Endometrium (tissue), 2 donors: ENCODE measurements around the gene MARK3.
"Not testable (repeated sequence)": the region's sequence is repeated elsewhere in the genome, so short reads cannot be mapped to it uniquely, and the experiment has no call there.

Source experiments
- FAIRE-seq: peaks from 2 replicates; lab custom pipeline; 2012; peaks lifted over from hg19 to GRCh38; lab: Jason Lieb, UNC
- donor health status: control.
- donor health status: control.

MARK3 gene

DNA sequence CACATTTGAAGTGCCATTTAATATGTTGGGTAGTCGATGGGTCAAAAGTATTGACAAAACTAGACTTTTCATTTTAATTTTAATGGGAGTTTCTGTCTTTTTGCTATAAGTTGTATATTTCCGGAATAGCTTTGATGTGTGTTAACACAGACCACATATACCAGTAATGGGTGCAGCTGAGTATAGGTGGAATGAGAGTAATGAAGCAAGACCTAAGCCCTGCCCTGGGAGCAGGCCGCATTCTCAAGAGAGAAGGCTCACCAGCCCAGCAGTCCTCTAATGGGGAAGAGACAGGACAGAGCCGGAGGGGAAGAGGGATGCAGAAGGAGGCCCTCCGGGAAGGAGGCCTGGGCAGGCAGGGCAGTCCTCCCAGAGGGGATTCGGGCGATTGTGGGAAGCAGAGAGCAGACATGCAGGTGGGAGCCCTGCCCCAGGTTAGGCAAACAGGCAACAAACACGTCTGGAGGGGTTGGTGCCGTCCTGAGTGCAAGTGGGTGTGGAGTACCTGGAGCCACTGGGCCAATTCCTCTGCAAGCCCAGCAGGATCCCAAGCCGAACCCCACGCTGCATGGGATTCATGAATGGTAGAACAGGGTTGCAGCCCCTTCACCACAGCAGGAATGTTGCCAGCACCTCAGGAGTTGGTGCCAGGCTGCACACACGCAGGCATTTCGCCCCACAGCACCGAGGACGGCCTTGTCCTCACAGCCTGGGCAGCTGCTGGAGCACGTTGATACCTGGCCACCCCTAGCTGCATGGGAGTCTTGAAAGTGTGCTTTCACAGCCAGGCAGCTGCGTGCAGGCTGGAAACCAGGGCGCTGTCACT, 129.6 kb downstream of the MARK3 start:
- FAIRE-seq, result no peak

DNA sequence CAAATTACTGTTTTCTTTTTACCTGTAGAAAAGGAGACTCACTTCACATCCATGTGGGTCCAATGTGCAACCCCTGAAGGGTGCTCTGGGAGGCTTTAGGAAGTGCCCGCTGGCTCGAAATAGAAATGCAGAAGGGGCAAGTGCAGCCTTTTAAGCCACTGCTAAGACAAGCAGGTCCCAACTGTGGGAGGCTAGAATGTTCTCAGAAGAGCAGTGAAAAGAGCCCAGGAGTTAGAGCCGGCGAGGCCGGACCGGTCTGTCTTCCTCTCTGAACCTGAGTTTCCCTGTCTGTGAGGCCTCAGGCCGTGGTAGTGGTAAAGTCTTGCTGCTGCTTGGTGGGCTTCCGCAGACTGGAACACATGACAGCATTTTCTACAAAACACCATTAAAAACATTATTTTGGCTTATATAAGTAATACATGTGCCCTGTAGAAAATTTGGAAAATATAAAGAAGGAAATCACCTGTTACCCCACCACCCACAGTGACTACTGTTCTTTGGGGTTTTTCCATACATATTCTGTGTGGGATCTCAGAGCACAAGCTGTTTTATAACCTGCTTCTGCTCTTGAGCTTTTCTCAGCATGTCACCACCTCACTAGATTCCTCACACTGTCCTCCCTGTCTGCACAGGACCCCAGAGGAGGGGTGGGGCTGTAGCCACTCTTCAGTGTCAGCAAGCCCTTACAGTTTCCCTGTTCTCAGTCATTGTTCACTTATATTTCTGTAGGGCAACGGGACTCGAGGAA, 131.4 kb downstream of the MARK3 start:
- FAIRE-seq, result no peak

DNA sequence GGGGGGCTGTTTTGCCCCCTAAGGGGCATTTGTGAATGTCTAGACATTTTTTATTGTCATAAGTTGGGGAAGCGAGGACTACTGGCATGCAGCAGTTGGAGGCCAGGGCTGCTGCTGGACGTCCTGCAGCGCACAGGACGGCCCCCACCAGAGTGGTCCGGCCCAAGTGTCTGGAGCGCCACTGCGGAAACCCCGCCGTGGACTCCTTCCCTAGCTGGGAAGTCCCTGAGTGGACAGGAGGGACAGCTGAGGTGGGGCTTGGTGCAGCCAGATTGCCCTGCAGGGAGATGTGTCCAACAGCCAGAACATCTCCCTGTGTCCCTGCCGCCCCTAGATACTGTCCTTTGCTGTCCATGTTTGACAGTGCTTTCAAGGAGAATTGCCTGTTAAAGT, 132.0 kb downstream of the MARK3 start:
- no peak for FAIRE-seq

DNA sequence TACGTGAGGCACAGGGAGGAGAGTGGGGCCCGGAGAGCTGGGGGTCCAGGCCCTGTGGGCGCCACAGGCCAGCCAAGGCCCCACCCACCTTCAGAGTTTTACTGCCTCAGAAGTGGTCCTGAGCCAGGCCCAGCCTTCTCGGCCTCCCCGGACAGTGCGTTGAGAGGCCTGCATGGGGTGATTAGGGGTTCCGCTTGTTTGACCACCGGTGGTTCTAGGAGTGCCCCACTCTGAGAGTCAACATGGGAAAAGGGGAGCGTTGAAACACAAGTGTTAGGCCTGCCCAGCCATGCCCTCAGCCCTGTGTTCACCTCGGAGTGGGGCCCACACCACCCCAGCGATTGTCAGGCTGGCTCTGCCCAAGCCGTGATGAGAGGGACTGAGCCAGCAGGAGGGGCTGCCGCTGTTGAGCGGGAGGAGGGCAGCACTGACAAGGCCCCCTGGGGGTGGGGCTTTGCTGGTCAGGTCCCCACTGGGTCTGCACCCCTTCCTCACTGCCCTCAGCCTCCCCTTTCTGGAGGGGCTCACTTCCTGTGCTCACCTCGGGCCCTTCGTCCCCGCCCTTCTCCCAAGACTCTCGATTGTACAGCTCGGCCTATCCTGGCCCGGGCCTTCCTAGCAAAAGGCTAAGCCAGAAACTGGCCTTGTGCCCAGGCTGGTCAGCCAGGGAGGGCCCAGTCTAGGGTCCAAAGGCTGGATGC, 132.7 kb downstream of the MARK3 start:
- FAIRE-seq, result no peak

DNA sequence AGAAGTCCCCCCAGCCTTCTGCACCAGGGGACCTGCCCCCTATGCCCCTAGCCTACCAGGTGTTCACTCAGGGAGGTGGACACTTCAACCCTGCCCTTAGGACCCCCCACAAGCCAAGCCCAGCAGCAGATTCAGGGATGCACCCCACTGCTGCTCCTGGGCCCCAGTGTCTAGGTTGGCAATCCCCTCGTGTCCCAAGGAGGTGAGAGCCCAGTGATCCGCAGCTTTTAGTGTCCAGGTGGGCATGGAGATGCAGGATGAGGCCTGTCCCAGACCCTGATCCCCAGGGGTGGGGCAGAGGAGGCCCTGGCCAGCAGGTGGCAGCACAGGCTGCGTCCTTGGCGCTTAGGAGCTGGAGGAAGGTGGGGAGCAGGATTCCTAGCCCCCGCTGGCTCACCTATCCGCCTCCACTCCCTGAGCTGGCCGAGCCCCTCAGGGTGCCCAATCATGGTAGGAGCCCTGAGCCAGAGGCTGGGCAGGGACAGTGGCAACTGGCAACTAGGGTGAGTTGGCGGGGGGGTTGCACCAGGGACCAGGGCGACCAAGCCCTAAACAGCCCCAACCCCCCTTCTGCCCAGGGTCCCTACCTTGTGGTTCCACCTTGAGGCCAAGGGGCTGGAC, 133.3 kb downstream of the MARK3 start:
- no peak for FAIRE-seq

DNA sequence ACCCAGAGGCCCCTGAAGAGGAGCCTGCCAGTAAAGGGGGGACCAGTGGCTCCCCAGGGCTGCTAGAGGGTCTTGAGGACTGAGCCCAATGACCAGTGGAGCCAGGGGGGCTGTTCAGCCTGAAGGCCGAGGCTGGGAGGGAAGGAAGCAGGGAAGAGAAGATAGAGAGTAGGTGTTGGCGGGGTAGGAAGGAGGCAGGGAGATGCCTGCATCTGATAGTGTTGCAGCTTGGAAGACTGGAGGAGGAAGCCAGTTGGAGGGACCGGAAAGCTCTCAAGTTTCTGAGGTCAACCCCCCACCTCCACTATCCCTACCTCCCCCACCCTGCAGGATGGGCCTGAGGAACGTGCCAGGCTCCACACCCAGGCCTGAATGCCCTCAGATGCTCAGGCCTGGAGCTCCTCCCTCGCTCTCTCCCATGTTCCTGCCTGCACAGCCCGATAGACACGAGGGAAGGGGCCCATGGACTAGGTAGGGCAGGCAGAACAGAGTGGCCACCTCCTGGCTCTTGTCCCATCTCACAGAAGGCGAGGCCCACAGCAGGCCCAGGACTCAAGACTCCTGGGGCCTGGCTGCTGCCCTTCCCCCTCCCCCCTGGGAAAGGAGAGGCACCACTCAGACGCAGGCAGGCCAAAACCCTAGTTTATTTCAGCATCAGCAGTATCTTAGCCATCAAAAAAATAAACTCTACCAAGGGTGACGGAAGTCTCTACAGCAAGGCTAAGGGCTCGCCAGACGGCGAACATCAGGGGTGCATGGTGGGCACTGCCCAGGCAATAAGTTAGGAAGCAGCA, 134.0 kb downstream of the MARK3 start:
- no peak for FAIRE-seq

DNA sequence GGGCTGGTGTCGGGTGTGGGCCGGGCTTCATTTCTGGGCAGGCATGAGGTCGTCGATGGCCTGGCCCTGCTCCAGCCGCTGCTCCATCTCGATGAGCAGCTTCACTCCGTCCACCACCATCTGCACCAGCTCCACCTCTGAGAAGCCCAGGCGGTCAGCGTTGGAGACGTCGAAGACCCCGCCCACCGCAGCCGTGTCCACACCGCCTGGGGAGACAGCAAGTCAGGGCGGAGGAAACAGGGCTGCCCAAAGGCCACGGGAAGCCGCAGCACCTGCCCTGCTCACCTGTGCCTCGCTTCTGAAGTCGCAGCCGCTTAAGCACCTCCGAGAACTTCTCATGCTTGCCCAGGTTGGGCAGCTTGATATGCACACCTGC, 134.6 kb downstream of the MARK3 start:
- FAIRE-seq, result no peak

DNA sequence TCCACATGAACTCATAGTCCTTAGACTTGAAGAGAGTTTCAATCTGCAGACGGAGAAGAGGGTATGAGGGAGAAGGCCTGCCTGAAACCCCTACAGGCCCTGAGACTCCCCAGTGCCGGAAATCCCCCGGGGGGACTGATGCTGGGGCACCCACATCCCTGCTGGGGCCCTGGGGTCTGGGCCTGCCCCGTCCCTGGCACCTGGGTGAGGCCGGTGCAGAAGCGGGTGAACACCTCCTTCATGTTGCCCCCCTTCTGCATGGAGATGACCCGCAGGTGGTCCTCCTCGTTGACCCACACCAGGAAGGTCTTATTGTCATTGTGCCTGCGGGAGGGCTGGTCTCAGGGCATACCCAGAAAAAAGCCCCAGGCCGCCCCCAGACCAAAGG, 135.0 kb downstream of the MARK3 start:
- FAIRE-seq, result no peak

DNA sequence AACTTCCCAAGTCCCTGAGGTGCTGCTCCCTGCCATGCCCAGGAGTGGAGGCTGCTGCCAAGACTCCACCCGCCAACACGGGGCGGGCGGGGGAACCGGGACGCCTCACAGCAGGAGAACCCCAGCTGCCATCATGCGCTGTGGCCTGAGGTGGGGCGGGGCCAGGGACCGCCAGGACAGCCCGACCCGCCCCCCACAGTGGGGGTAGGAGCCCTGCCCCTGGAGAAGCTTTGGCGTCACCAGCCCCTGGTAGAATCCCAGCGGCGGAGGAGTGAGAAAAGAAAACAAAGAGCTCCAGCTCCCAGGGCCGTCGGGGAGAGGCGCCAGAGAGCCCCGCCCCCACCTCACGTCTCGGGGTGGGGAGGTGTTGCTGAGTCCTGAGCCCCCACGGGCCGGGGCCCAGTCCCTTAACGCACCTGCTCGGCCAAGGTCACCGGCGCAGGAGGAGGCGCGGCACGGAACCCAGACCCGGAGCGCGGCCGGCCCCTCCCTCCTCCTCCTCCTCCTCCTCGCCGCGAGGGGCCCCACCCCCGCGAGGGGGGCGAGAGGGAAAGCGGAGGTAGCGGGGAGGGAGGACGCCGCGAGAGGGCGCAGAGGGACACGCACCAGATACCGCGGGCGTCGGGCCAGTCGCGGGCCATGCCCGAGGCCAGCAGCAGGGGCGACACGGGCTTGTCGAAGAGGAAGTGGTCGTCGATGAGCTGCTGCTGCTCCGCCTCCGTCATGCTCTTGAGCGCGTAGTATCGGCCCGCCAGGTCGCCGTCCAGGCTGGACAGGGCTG, 135.6 kb downstream of the MARK3 start:
- FAIRE-seq, result no peak

DNA sequence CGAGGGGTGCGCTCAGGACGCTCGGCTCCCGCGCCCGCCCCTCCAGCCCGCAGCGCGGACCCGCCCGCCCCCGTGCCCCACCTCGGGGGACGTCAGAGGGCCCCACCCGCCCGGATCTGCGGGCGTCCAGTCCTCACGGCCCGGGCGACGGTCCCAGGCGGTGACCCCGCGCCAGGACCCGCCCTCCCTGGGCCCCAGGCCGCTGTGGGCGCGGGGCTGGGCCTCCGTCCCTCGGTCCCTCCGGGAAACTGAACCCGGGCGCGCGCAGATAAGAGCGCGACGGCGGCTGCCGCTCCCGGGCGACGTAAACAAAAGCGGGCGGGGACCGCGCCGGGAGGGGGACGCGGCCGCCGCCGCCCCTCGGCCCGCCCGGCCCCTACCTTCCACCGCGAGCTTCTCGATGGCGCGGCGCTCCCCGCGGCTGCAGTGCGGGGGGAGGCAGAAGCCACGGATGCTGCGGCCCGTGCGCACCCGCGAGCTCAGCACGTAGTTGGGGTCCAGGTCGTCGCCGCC, 136.3 kb downstream of the MARK3 start:
- no peak for FAIRE-seq

DNA sequence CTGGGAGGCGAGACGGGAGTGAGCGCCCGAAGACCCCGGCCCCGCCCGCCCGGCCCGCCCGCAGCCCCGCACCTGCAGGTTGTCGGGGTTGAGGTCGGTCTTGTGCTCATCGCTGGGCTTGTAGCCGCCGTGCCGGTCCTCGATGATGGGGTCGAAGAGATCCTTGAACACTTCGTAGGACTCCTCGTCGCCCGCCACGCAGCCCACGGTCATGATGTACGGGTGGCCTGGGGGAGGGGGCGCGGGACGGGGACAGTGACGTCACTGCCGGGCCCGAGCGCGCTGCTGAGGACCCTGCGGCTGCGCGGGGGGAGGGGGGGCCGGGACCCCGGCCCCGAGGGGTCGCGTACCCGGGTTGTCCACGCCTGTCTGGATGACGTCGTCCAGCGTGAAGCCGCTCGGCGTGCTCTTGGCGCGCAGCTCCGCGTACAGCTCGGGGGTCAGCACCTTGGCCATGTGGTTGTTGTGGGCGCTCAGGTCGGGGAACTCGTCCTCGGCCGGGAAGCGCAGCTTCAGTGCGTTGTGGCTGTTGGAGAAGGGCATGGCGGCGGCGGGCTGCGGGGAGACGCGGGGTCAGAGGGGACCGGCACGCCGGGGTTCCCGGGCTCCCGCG, 136.8 kb downstream of the MARK3 start:
- no peak for FAIRE-seq

DNA sequence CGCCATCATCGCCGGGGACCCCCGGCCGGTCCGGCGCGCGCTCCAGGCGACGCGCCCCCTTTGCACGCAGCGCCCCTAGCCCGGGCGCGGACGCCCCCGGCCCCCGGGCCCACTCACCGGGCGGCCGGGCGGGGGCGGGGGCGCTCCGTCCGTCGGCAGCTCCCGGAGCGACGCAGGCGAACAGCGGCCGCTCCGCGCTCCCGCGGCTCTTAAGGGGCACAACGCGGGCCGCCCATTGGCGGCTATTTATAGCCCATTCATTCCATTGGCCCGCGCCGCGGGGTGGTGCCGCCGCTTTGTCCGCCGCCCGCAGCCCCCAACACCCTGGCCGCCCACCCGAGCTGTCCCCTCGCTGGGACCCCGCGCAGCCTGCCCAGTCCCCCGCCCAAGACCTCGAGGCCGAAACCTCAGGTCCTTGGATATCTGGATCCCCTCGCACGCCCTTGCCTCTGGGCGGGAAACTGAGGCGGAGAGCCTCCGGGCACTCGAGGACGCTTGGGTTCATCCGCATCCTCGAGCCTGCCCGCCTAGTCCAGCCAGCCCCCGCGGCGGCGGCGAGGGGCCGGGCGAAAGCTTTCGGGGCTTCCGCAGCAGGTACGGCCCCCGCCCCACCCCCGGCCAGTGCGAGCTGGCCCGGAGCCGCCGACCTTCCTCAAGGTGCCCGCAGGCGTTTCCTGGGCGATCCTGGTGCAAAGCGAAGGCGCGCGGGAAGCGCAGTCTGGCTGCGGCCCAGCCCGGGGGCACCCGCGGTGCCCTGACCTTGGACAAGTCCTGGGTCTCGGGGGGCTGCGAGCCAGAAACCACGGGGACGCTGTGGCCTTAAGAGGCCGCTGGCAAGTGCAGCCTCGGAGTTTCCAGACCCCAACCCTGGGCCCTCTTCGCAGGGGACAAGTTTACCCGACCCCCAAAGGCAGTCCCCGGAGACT, 137.7 kb downstream of the MARK3 start, which contains the start of gene CKB:
TSS of gene CKB (minus strand) at position 182 of the 926 bp plus-strand sequence. CDS start 337 bp downstream, outside the sequence.
- no peak for FAIRE-seq

DNA sequence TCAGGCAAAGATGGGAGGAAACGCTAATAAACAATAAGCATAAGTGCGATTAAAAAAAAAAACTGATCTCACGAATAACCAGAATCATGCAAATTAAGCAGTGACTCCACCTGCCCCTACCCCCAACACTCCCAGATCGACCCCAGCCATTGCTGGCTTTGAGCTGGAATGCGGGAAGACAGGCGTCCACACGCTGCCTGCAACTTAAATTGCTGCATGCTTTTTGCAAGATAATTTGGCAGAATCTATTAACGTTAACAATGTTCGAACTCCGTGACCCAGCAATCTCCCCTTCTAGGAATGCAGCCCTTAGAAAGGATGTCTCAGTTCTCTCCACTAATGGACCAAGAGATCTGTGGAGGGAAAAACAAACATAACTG, 138.3 kb downstream of the MARK3 start:
- FAIRE-seq, result no peak

DNA sequence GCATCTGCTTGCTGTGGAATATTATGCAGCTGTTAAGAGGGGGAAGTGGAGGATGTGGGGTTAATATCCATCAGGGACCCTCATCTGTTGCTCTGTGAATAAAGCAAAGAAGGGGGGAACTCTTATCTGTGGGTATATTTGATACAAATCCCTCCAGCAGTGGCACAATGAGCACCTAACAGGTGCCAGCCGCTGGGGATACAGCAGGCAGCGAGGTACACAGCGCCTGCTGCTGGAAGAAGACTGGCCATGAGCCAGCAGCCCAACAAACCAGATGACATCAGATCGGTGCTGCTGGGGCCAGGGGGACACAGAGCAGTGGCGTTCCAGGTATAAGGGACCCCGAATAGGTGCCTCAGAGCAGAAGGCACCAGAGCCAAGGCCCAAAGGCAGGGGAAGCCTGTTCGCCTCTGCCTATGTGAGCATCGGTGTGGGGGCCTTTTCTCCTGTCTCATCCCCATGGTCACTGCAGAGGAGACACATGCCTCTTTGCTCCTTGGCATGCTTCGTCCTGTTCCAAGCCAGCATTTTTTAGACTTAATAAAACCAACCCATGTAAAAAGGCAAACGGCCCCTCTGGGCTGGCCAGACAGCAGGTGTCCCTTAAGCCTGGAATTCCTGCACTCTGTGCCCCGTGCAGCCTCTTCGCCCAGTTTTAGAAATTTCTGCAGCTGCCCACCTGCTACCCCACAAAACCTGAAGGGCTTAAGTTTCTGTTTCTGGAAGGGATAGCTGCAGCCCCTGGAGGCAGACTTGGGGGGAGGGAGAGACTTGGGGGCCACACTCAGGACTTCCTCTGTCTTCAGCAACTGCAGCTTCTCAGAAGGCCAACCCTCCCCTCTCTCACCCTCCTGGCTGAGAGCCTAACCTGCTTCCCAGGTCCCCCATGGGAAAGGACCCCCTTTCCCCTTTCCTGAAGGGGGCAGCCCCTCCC, 139.1 kb downstream of the MARK3 start:
- no peak for FAIRE-seq

DNA sequence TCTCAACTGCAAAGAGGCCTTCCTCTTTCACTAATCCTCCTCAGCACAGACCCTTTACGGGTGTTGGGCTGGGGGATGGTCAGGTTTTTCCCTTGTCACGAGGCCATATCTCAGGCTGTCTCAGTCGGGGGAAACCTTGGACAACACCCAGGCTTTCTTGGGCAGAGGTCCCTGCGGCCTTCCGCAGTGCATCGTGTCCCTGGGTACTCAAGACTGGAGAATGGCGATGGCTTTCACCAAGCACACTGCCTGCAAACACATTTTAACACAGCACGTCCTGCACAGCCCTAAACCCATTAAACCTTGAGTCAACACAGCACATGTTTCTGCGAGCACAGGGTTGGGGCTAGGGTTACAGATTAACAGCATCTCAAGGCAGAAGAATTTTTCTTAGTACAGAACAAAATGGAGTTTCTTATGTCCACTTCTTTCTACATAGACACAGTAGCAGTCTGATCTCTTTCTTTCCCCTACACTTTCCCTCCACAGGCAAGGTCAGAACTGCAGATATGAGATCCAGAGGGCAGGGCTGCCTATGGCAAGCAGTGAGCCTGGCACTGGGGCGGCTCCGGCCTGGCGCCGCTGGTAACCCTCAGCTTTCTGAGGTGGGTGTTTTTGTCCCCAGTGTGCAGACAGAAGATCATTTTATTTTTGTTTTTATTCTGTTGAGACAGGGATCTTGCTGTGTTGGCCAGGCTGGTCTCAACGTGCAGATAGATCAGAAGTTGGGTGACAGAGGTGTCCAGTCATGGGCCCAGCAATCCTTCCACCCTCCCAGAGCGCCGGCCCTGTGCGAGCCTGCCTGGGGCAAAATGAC, 140.4 kb downstream of the MARK3 start:
- FAIRE-seq, result not testable (repeated sequence)

DNA sequence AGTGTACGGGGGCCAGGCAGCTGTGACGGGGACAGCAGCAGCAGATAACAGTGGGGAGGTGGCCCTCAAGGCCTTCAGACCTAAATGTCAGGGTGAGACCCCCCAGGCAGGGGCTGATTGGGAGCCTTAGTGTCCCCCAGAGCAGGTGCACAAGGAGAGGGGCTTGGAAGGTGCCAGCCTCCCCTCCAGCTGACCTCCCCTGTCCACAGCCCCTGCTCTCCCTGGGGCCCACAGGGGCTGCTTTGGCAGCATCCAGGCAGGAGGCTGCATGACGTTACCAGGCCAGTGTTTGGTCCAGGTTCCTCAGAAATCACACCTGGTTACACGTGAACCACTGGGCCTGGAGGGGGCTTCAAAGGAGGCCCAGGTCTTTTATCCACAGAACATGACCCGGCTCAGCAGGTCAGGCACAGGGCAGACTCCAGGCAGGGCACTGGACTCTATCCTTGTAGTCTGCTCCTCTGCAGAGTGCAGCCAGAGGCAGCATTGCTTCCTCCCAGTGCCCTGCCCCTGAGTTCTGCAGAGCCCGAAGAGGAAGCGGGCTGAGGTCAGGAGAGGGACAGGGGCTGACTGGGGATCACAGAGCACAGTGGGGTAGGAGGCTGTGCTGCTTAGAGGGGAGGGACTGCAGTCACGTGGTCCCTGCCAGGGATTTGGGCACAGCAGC, 141.2 kb downstream of the MARK3 start:
- FAIRE-seq, result no peak

DNA sequence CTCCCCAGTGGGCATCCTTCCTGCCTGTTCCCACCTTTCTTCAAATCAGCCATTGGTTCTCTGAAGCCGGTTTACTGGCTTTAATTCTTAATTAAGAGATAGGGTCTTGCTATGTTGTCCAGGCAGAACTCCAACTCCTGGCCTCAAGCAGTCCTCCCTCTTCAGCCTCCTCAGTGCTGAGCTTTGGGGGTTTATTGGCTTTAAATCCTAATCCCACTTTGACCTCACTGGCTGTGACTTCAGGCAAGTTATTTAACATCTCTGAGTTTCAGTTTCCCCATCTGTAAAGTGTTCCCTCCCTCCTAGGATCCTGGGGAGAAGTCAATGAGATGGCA, 141.7 kb downstream of the MARK3 start:
- FAIRE-seq, result no peak
